Calu3 (cell line): ENCODE data around the gene OR5AC2. TPM values are rescaled to one million over a fixed set of nuclear protein-coding genes. Genes with fewer than 3 reads are reported as not detected.

Experiments
- BruUV-seq: library from RNA; stranded (reverse); fragments of 400-500 nt; replicated peaks from 2 replicates; lab custom pipeline; 2021; lab: Mats Ljungman, UMichigan
- CTCF ChIA-PET: fragments of 300-600 bp; sonication (Branson Sonifier 250); formaldehyde crosslinking; loops from one replicate; lab custom pipeline; 2022; ENCODE audit warnings: antibody characterized with exemption; lab: Charles Lee
- DNase-seq: peaks from one replicate; pipeline ENCODE4 v3.0.0; 2022
- H3K27ac Mint-ChIP-seq: one replicate; pipeline ENCODE4 v1.8.0; 2022; ENCODE audit warnings: mixed read lengths; ENCODE audit not compliant: unreplicated experiment
- H3K27me3 Mint-ChIP-seq: one replicate; pipeline ENCODE4 v1.8.0; 2022; ENCODE audit warnings: mixed read lengths; ENCODE audit not compliant: unreplicated experiment
- H3K36me3 Mint-ChIP-seq: one replicate; pipeline ENCODE4 v1.8.0; 2022; ENCODE audit warnings: mild to moderate bottlenecking, moderate library complexity, mixed read lengths; ENCODE audit not compliant: insufficient read depth, unreplicated experiment
- H3K4me1 Mint-ChIP-seq: one replicate; pipeline ENCODE4 v1.8.0; 2022; ENCODE audit warnings: mild to moderate bottlenecking, low read depth, mixed read lengths; ENCODE audit not compliant: unreplicated experiment
- H3K4me3 Mint-ChIP-seq: one replicate; pipeline ENCODE4 v1.8.0; 2022; ENCODE audit warnings: mild to moderate bottlenecking, low read depth, moderate library complexity, mixed read lengths; ENCODE audit not compliant: unreplicated experiment
- H3K9me3 Mint-ChIP-seq: one replicate; pipeline ENCODE4 v1.8.0; 2022; ENCODE audit warnings: low read depth, mixed read lengths; ENCODE audit not compliant: unreplicated experiment
- CTCF ChIP-seq: fragments of 200-600 bp; IDR thresholded peaks from one replicate; pipeline ENCODE4 v1.8.0; 2022; ENCODE audit warnings: antibody characterized with exemption; ENCODE audit not compliant: unreplicated experiment
- intact Hi-C: fragments of 100-400 bp; cut with micrococcal nuclease; formaldehyde crosslinking; loops from one replicate; pipeline ENCODE4 v1.10.0; 2022; ENCODE audit not compliant: unreplicated experiment
- total RNA-seq: library from RNA; stranded (reverse); gene quantifications from 2 replicates; pipeline ENCODE4 v1.2.3, GENCODE V29; 2022

The OR5AC2 gene
- total RNA-seq, 1 experiment from 2014 or later, result not detected

GRCh38 chr3:98109807-98110549 is 23.0 kb downstream of the OR5AC2 start:
- no peak for DNase-seq
- H3K4me1 Mint-ChIP-seq, result no peaks in the 10 kb centered on the region
- no peak overlapping the region for H3K27ac Mint-ChIP-seq
- no peak overlapping the region for H3K4me3 Mint-ChIP-seq
- H3K27me3 Mint-ChIP-seq, result no peaks in the 10 kb centered on the region
- no peaks in the 10 kb centered on the region for H3K36me3 Mint-ChIP-seq
- intact Hi-C loops, result no loop called here
- TF ChIP-seq CTCF, result no peak
- BruUV-seq, result no TSS peak
- CTCF ChIA-PET, result no interaction called here
- H3K9me3 Mint-ChIP-seq, result peaks cover 2% of the 10 kb centered on the region

- no peak for DNase-seq
- H3K4me3 Mint-ChIP-seq, result no peak overlapping the region
- H3K4me1 Mint-ChIP-seq, result no peaks in the 10 kb centered on the region
- H3K27me3 Mint-ChIP-seq, result no peaks in the 10 kb centered on the region
- intact Hi-C loops, result no loop called here
- no peaks in the 10 kb centered on the region for H3K36me3 Mint-ChIP-seq
- peaks cover 2% of the 10 kb centered on the region for H3K9me3 Mint-ChIP-seq
- no peak overlapping the region for H3K27ac Mint-ChIP-seq
- TF ChIP-seq CTCF, result no peak
- no TSS peak for BruUV-seq
- CTCF ChIA-PET, result no interaction called here
Measured at GRCh38 chr3:98110550-98110908, 23.6 kb downstream of the OR5AC2 start.

GRCh38 chr3:98114264-98114663 is 27.3 kb downstream of the OR5AC2 start:
- Mint-ChIP-seq H3K9me3 (peaks cover 2% of the 10 kb centered on the region), H3K4me1 (no peaks in the 10 kb centered on the region), H3K27ac (no peak overlapping the region), H3K36me3 (no peaks in the 10 kb centered on the region), H3K4me3 (no peak overlapping the region), H3K27me3 (no peaks in the 10 kb centered on the region)
- no peak for DNase-seq
- BruUV-seq, result no TSS peak
- CTCF ChIA-PET, result no interaction called here
- intact Hi-C loops, result no loop called here
- TF ChIP-seq CTCF, result no peak

- H3K36me3 Mint-ChIP-seq, result no peaks in the 10 kb centered on the region
- H3K9me3 Mint-ChIP-seq, result peaks cover 2% of the 10 kb centered on the region
- no peaks in the 10 kb centered on the region for H3K27me3 Mint-ChIP-seq
- CTCF ChIA-PET, result no interaction called here
- H3K4me3 Mint-ChIP-seq, result no peak overlapping the region
- H3K4me1 Mint-ChIP-seq, result no peaks in the 10 kb centered on the region
- no peak for DNase-seq
- BruUV-seq, result no TSS peak
- intact Hi-C loops, result no loop called here
- H3K27ac Mint-ChIP-seq, result no peak overlapping the region
- no peak for TF ChIP-seq CTCF
Measured at GRCh38 chr3:98115717-98116116, 28.7 kb downstream of the OR5AC2 start.
